Thyroid gland (tissue), 4 donors: ENCODE results near the gene AHSG. TPM values are rescaled to one million over a fixed set of nuclear protein-coding genes. Genes with fewer than 3 reads are reported as not detected.
"Not testable (repeated sequence)": the region's sequence is repeated elsewhere in the genome, so short reads cannot be mapped to it uniquely, and the experiment has no call there.

Experiments
- DNase-seq, 2 donors: peaks; one replicate each; pipeline ENCODE4 v3.0.0-alpha.2; 2019
- H3K27ac ChIP-seq, 3 donors: fragments of 200-600 bp; sonication (generic); 1 replicate in 2 of 3; 2 replicates in 1 of 3; pipeline ENCODE4 v1.5.1; 2016 to 2019; ENCODE audit warnings: mild to moderate bottlenecking in 1 of 3, moderate library complexity in 1 of 3
- H3K27me3 ChIP-seq: fragments of 200-600 bp; sonication (generic); one replicate; pipeline ENCODE4 v1.5.1; 2019
- H3K36me3 ChIP-seq, 2 donors: fragments of 200-600 bp; sonication (generic); one replicate each; pipeline ENCODE4 v1.5.1; 2016 to 2019
- H3K4me1 ChIP-seq, 2 donors: fragments of 200-600 bp; sonication (generic); one replicate each; pipeline ENCODE4 v1.5.1; 2017 to 2019
- H3K4me3 ChIP-seq, 3 donors: fragments of 200-600 bp; sonication (generic); replicated peaks in 1 of 3; 1 replicate in 2 of 3; 2 replicates in 1 of 3; pipeline ENCODE4 v1.5.1; 2016; ENCODE audit warnings: mild to moderate bottlenecking in 1 of 3
- H3K9me3 ChIP-seq: fragments of 200-600 bp; sonication (generic); one replicate; pipeline ENCODE4 v1.5.1; 2017
- CTCF ChIP-seq, 6 experiments: fragments of 200-600 bp in 3 of 6; fragments of 450-650 bp in 3 of 6; sonication (generic) in 3 of 6; IDR thresholded peaks; one replicate each; pipeline ENCODE4 v1.5.1; 2016 to 2019; ENCODE audit warnings: antibody characterized with exemption in 6 of 6, mild to moderate bottlenecking in 2 of 6, inconsistent platforms in 1 of 6, moderate library complexity in 1 of 6
- POLR2A ChIP-seq, 2 donors: fragments of 450-650 bp; IDR thresholded peaks; one replicate each; pipeline ENCODE4 v1.6.1; 2017; ENCODE audit warnings: antibody characterized with exemption in 2 of 2, mild to moderate bottlenecking in 2 of 2, moderate library complexity in 1 of 2
- WGBS, 2 donors: methylation state at CpG; one replicate each; pipeline ENCODE4 v1.1.5; 2017; 5-methylcytosine and 5-hydroxymethylcytosine counted together
- intact Hi-C: fragments of 100-400 bp; cut with DNase I; formaldehyde crosslinking; loops from one replicate; pipeline ENCODE4 v1.15.1; 2023
- total RNA-seq, 4 donors: library from RNA; depleted of rRNA; stranded (reverse); fragments of >200 nt; gene quantifications; one replicate each; pipeline ENCODE4 v1.2.3, GENCODE V29; 2016

Gene AHSG
- not detected for total RNA-seq

- Histone ChIP-seq H3K36me3 (no peaks in the 10 kb centered on the region), H3K9me3 (no peaks in the 10 kb centered on the region), H3K4me1 (peaks cover 3 to 9% of the 10 kb centered on the region in 2 donors), H3K27me3 (no peaks in the 10 kb centered on the region), H3K4me3 (no peak within 1 kb of the TSS), H3K27ac (no peak within 1 kb of the TSS)
- intact Hi-C loops = loop anchor here (10.0 kb wide), 1 partner anchor 142 kb away; no protein-coding TSS in a partner anchor
- TF ChIP-seq CTCF (IDR thresholded peaks at IDR 0.05) (no peak), POLR2A (IDR thresholded peaks at IDR 0.05) (no peak)
- DNase-seq = no peak
- WGBS, 2 donors = 83 to 91% methylated on average over 7 of the region's 7 CpGs
Measured at GRCh38 chr3:186612721-186613636, at the start of gene AHSG. AHSG (plus strand) TSS chr3:186613060; CDS start chr3:186613142, 82 bp downstream.

DNA sequence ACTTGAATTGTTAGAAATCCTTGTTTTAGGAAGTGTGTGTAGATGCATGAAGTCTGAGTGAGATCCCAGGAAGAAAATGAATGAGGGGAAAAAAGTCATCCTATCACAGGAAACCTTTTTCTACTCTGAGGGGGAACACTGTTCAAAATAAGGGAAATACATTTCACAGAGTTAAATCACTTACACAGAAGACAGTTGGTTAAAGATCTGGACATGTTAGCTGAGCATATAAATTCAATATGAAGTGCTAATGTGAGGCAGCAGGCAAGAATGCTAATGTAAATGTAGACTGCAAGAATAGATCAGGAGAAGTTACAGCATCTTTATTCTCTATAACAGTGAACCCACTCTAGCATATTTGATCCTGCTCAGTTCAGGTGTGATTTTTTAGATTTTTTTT is 48.3 kb upstream of the AHSG start:
- intact Hi-C loops = no loop called here
- H3K4me1 ChIP-seq = peaks cover 11 to 24% of the 10 kb centered on the region in 2 donors
- H3K27ac ChIP-seq = no peak overlapping the region
- H3K27me3 ChIP-seq = no peaks in the 10 kb centered on the region
- no peak for TF ChIP-seq POLR2A (IDR thresholded peaks at IDR 0.05)
- TF ChIP-seq CTCF (IDR thresholded peaks at IDR 0.05) = no peak
- no peak overlapping the region for H3K4me3 ChIP-seq
- H3K36me3 ChIP-seq = peaks cover 0 to 2% of the 10 kb centered on the region in 2 donors
- no peak for DNase-seq
- H3K9me3 ChIP-seq = no peaks in the 10 kb centered on the region

- Histone ChIP-seq H3K36me3 (peaks cover 0 to 2% of the 10 kb centered on the region in 2 donors), H3K27me3 (no peaks in the 10 kb centered on the region), H3K4me1 (peaks cover 22 to 30% of the 10 kb centered on the region in 2 donors), H3K4me3 (peak overlapping the region; percentile 43 to 91 (median 68)), H3K9me3 (no peaks in the 10 kb centered on the region), H3K27ac (peak overlapping the region; percentile 6 to 90 (median 78))
- 0% methylated on average over 7 of the region's 14 CpGs for WGBS, 2 donors
- TF ChIP-seq CTCF (IDR thresholded peaks at IDR 0.05) (no peak), POLR2A (IDR thresholded peaks at IDR 0.05) (no peak)
- DNase-seq = no peak
- intact Hi-C loops = no loop called here
Measured at GRCh38 chr3:186566772-186567071, 46.1 kb upstream of the AHSG start.

DNA sequence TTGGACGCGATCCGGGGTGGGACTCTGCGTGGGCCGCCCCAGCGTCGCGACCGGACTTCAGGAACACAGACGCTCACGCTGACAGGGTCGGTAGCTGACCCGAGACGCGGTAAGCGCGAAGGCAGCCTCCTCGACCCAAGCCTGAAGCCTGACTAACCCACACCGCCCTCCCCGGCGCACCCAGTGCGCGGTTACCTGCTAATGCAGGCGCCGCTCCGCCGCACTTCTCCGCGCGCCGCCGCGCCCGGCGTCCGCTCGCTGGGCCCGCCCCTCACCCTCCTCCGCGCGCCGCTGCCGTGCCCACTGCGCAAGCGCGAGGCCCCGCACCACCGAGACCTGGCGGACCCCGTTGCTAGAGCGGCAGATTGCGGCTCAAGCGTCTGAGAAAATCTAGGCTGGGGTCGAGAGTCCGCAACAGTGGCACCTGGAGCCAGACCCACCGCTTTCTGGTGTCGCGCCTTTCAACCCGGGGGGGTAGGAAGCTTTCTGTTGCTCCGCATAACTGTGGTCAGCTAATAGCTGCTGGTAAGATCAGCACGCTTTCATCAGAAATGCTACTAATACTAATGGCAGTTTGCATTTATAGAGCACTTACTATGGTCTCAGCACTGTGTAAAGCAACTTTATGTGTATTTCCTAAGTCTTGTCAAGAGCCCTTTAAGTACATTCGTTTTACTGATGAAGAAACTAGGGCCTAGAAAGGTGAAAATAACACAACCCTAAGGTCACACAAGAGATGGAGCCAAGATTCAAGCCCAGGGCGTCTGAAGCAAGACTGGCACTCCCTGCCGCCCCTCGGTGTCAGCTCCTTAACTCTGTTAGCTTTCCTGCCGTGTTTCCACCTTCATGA is 45.6 kb upstream of the AHSG start, which contains the start of gene TBCCD1:
Gene TBCCD1, minus strand, starts transcription at position 268 of the 850 bp plus-strand sequence. CDS start 3,010 bp downstream, outside the sequence.
- TF ChIP-seq POLR2A (IDR thresholded peaks at IDR 0.05) = peak; percentile 69 to 98
- TF ChIP-seq CTCF (IDR thresholded peaks at IDR 0.05) = no peak
- Histone ChIP-seq H3K4me1 (peaks cover 25 to 35% of the 10 kb centered on the region in 2 donors), H3K4me3 (peak within 1 kb of the TSS; percentile 43 to 91 (median 68)), H3K27ac (peak within 1 kb of the TSS; percentile 6 to 90 (median 78)), H3K27me3 (no peaks in the 10 kb centered on the region), H3K9me3 (no peaks in the 10 kb centered on the region), H3K36me3 (peaks cover 0 to 3% of the 10 kb centered on the region in 2 donors)
- WGBS, 2 donors = 0 to 1% methylated on average over 13 to 19 of the region's 66 CpGs
- intact Hi-C loops = no loop called here
- DNase-seq = peak; percentile 89 to 92

- DNase-seq, intact Hi-C loops, H3K9me3 ChIP-seq, H3K4me3 ChIP-seq, H3K27me3 ChIP-seq: not testable (repeated sequence)
- peak overlapping the region in 1 of 3 donors; percentile 46 for H3K27ac ChIP-seq
- peaks cover 25 to 34% of the 10 kb centered on the region in 2 donors for H3K4me1 ChIP-seq
- WGBS, 2 donors = 86% methylated on average over 11 of the region's 11 CpGs
- peaks cover 0 to 15% of the 10 kb centered on the region in 2 donors for H3K36me3 ChIP-seq
Measured at GRCh38 chr3:186569361-186569760, 43.5 kb upstream of the AHSG start.
